ENCODE results near the gene FOXP1.
A peak's percentile ranks its signal among the peaks of the same experiment; 100 is the strongest.

FOXP1 gene

GRCh38 chr3:71521940-71522876, 61.3 kb downstream of the FOXP1 start:
- Histone ChIP-seq H3K9me3 (ENCODE audit: control insufficient read depth in 2 of 2, low read length in 2 of 2) (no peaks in the 10 kb centered on the region), H3K4me1 (ENCODE audit: control insufficient read depth in 2 of 2, insufficient read depth in 2 of 2, low read length in 2 of 2) (no peaks in the 10 kb centered on the region), H3K27me3 (ENCODE audit: control insufficient read depth in 2 of 2, insufficient read depth in 2 of 2, low read length in 2 of 2) (no peaks in the 10 kb centered on the region), H3K36me3 (ENCODE audit: control insufficient read depth in 2 of 2, insufficient read depth in 2 of 2, low read length in 2 of 2) (no peaks in the 10 kb centered on the region), H3K4me3 (ENCODE audit: low read length in 2 of 2) (no peak overlapping the region), H3K9ac (ENCODE audit: low read depth in 1 of 2, low read length in 2 of 2) (no peak overlapping the region), H3K27ac (ENCODE audit: low read depth in 2 of 2, low read length in 2 of 2) (no peak overlapping the region)

GRCh38 chr3:71521021-71521352, 62.5 kb downstream of the FOXP1 start:
- Histone ChIP-seq H3K4me1 (ENCODE audit: control insufficient read depth in 2 of 2, insufficient read depth in 2 of 2, low read length in 2 of 2) (peaks cover 0 to 1% of the 10 kb centered on the region in 2 donors), H3K27ac (ENCODE audit: low read depth in 2 of 2, low read length in 2 of 2) (no peak overlapping the region)

GRCh38 chr3:71520161-71521020, 63.1 kb downstream of the FOXP1 start:
- H3K9ac ChIP-seq (ENCODE audit: low read depth in 1 of 2, low read length in 2 of 2): no peak overlapping the region

More at GRCh38 chr3:71521021-71521352, 62.5 kb downstream of the FOXP1 start:
- Histone ChIP-seq H3K4me3 (ENCODE audit: low read length in 2 of 2) (no peak overlapping the region), H3K9ac (ENCODE audit: low read depth in 1 of 2, low read length in 2 of 2) (no peak overlapping the region), H3K36me3 (ENCODE audit: control insufficient read depth in 2 of 2, insufficient read depth in 2 of 2, low read length in 2 of 2) (no peaks in the 10 kb centered on the region), H3K9me3 (ENCODE audit: control insufficient read depth in 2 of 2, low read length in 2 of 2) (no peaks in the 10 kb centered on the region), H3K27me3 (ENCODE audit: control insufficient read depth in 2 of 2, insufficient read depth in 2 of 2, low read length in 2 of 2) (no peaks in the 10 kb centered on the region)

GRCh38 chr3:71518089-71518488, 65.4 kb downstream of the FOXP1 start:
- no peak overlapping the region for H3K9ac ChIP-seq (ENCODE audit: low read depth in 1 of 2, low read length in 2 of 2)
- no peaks in the 10 kb centered on the region for H3K36me3 ChIP-seq (ENCODE audit: control insufficient read depth in 2 of 2, insufficient read depth in 2 of 2, low read length in 2 of 2)
- no peaks in the 10 kb centered on the region for H3K9me3 ChIP-seq (ENCODE audit: control insufficient read depth in 2 of 2, low read length in 2 of 2)
- no peaks in the 10 kb centered on the region for H3K27me3 ChIP-seq (ENCODE audit: control insufficient read depth in 2 of 2, insufficient read depth in 2 of 2, low read length in 2 of 2)
- H3K4me3 ChIP-seq (ENCODE audit: low read length in 2 of 2): no peak overlapping the region
- H3K4me1 ChIP-seq (ENCODE audit: control insufficient read depth in 2 of 2, insufficient read depth in 2 of 2, low read length in 2 of 2): peaks cover 3 to 12% of the 10 kb centered on the region in 2 donors
- H3K27ac ChIP-seq (ENCODE audit: low read depth in 2 of 2, low read length in 2 of 2): no peak overlapping the region

More at GRCh38 chr3:71520161-71521020, 63.1 kb downstream of the FOXP1 start:
- Histone ChIP-seq H3K27ac (ENCODE audit: low read depth in 2 of 2, low read length in 2 of 2) (no peak overlapping the region), H3K4me1 (ENCODE audit: control insufficient read depth in 2 of 2, insufficient read depth in 2 of 2, low read length in 2 of 2) (peaks cover 2 to 7% of the 10 kb centered on the region in 2 donors), H3K36me3 (ENCODE audit: control insufficient read depth in 2 of 2, insufficient read depth in 2 of 2, low read length in 2 of 2) (no peaks in the 10 kb centered on the region), H3K4me3 (ENCODE audit: low read length in 2 of 2) (no peak overlapping the region), H3K27me3 (ENCODE audit: control insufficient read depth in 2 of 2, insufficient read depth in 2 of 2, low read length in 2 of 2) (no peaks in the 10 kb centered on the region), H3K9me3 (ENCODE audit: control insufficient read depth in 2 of 2, low read length in 2 of 2) (no peaks in the 10 kb centered on the region)

- H3K36me3 ChIP-seq (ENCODE audit: control insufficient read depth in 2 of 2, insufficient read depth in 2 of 2, low read length in 2 of 2): no peaks in the 10 kb centered on the region
- no peaks in the 10 kb centered on the region for H3K9me3 ChIP-seq (ENCODE audit: control insufficient read depth in 2 of 2, low read length in 2 of 2)
- H3K9ac ChIP-seq (ENCODE audit: low read depth in 1 of 2, low read length in 2 of 2): no peak overlapping the region
- H3K4me3 ChIP-seq (ENCODE audit: low read length in 2 of 2): no peak overlapping the region
- peaks cover 3 to 14% of the 10 kb centered on the region in 2 donors for H3K4me1 ChIP-seq (ENCODE audit: control insufficient read depth in 2 of 2, insufficient read depth in 2 of 2, low read length in 2 of 2)
- no peaks in the 10 kb centered on the region for H3K27me3 ChIP-seq (ENCODE audit: control insufficient read depth in 2 of 2, insufficient read depth in 2 of 2, low read length in 2 of 2)
- H3K27ac ChIP-seq (ENCODE audit: low read depth in 2 of 2, low read length in 2 of 2): no peak overlapping the region
Observed at GRCh38 chr3:71517271-71517791, 66.2 kb downstream of the FOXP1 start.

- H3K9ac ChIP-seq (ENCODE audit: low read depth in 1 of 2, low read length in 2 of 2): peak overlapping the region; percentile 5 to 30
- peak overlapping the region; percentile 5 to 23 for H3K4me3 ChIP-seq (ENCODE audit: low read length in 2 of 2)
- H3K9me3 ChIP-seq (ENCODE audit: control insufficient read depth in 2 of 2, low read length in 2 of 2): no peaks in the 10 kb centered on the region
- H3K36me3 ChIP-seq (ENCODE audit: control insufficient read depth in 2 of 2, insufficient read depth in 2 of 2, low read length in 2 of 2): no peaks in the 10 kb centered on the region
- H3K4me1 ChIP-seq (ENCODE audit: control insufficient read depth in 2 of 2, insufficient read depth in 2 of 2, low read length in 2 of 2): peaks cover 3 to 18% of the 10 kb centered on the region in 2 donors
- H3K27ac ChIP-seq (ENCODE audit: low read depth in 2 of 2, low read length in 2 of 2): peak overlapping the region; percentile 18 to 50
- H3K27me3 ChIP-seq (ENCODE audit: control insufficient read depth in 2 of 2, insufficient read depth in 2 of 2, low read length in 2 of 2): no peaks in the 10 kb centered on the region
Observed at GRCh38 chr3:71515636-71516365, 67.7 kb downstream of the FOXP1 start.

- no peaks in the 10 kb centered on the region for H3K36me3 ChIP-seq (ENCODE audit: control insufficient read depth in 2 of 2, insufficient read depth in 2 of 2, low read length in 2 of 2)
- H3K9me3 ChIP-seq (ENCODE audit: control insufficient read depth in 2 of 2, low read length in 2 of 2): no peaks in the 10 kb centered on the region
- peaks cover 3 to 18% of the 10 kb centered on the region in 2 donors for H3K4me1 ChIP-seq (ENCODE audit: control insufficient read depth in 2 of 2, insufficient read depth in 2 of 2, low read length in 2 of 2)
- H3K9ac ChIP-seq (ENCODE audit: low read depth in 1 of 2, low read length in 2 of 2): no peak overlapping the region
- no peaks in the 10 kb centered on the region for H3K27me3 ChIP-seq (ENCODE audit: control insufficient read depth in 2 of 2, insufficient read depth in 2 of 2, low read length in 2 of 2)
- no peak overlapping the region for H3K27ac ChIP-seq (ENCODE audit: low read depth in 2 of 2, low read length in 2 of 2)
- no peak overlapping the region for H3K4me3 ChIP-seq (ENCODE audit: low read length in 2 of 2)
Observed at GRCh38 chr3:71514621-71515020, 68.9 kb downstream of the FOXP1 start.

- Histone ChIP-seq H3K27ac (ENCODE audit: low read depth in 2 of 2, low read length in 2 of 2) (no peak overlapping the region), H3K9ac (ENCODE audit: low read depth in 1 of 2, low read length in 2 of 2) (no peak overlapping the region), H3K4me3 (ENCODE audit: low read length in 2 of 2) (no peak overlapping the region), H3K27me3 (ENCODE audit: control insufficient read depth in 2 of 2, insufficient read depth in 2 of 2, low read length in 2 of 2) (no peaks in the 10 kb centered on the region), H3K4me1 (ENCODE audit: control insufficient read depth in 2 of 2, insufficient read depth in 2 of 2, low read length in 2 of 2) (peaks cover 3 to 18% of the 10 kb centered on the region in 2 donors), H3K9me3 (ENCODE audit: control insufficient read depth in 2 of 2, low read length in 2 of 2) (no peaks in the 10 kb centered on the region), H3K36me3 (ENCODE audit: control insufficient read depth in 2 of 2, insufficient read depth in 2 of 2, low read length in 2 of 2) (no peaks in the 10 kb centered on the region)
Observed at GRCh38 chr3:71513515-71513914, 70.0 kb downstream of the FOXP1 start.

- Histone ChIP-seq H3K4me1 (ENCODE audit: control insufficient read depth in 2 of 2, insufficient read depth in 2 of 2, low read length in 2 of 2) (peaks cover 3 to 18% of the 10 kb centered on the region in 2 donors), H3K36me3 (ENCODE audit: control insufficient read depth in 2 of 2, insufficient read depth in 2 of 2, low read length in 2 of 2) (no peaks in the 10 kb centered on the region), H3K27me3 (ENCODE audit: control insufficient read depth in 2 of 2, insufficient read depth in 2 of 2, low read length in 2 of 2) (no peaks in the 10 kb centered on the region), H3K27ac (ENCODE audit: low read depth in 2 of 2, low read length in 2 of 2) (no peak overlapping the region), H3K4me3 (ENCODE audit: low read length in 2 of 2) (no peak overlapping the region), H3K9me3 (ENCODE audit: control insufficient read depth in 2 of 2, low read length in 2 of 2) (no peaks in the 10 kb centered on the region), H3K9ac (ENCODE audit: low read depth in 1 of 2, low read length in 2 of 2) (no peak overlapping the region)
Observed at GRCh38 chr3:71513081-71513480, 70.4 kb downstream of the FOXP1 start.

All from mucosa of rectum (tissue), 2 donors.